Osteoblast (primary cell): ENCODE results near the gene MECP2. TPM values are rescaled to one million over a fixed set of nuclear protein-coding genes. Genes with fewer than 3 reads are reported as not detected.
A peak's percentile ranks its signal among the peaks of the same experiment; 100 is the strongest.

ENCODE experiments used
- DNase-seq: peaks from one replicate; pipeline ENCODE4 v3.0.0; 2011; ENCODE audit warnings: low spot score, mixed read lengths; ENCODE audit not compliant: insufficient read length; ENCODE audit errors: missing footprints
- H2AFZ ChIP-seq: 2 replicates; pipeline ENCODE4 v1.6.0; 2011; ENCODE audit warnings: mild to moderate bottlenecking, low read length
- H3K27ac ChIP-seq: 2 replicates; pipeline ENCODE4 v1.5.1; 2011; ENCODE audit warnings: mild to moderate bottlenecking, low read depth, low read length, moderate library complexity
- H3K27me3 ChIP-seq: 2 replicates; pipeline ENCODE4 v1.6.0; 2012; ENCODE audit warnings: mild to moderate bottlenecking, control low read depth, inconsistent platforms, low read length, moderate library complexity; ENCODE audit not compliant: insufficient read depth
- H3K36me3 ChIP-seq: 2 replicates; pipeline ENCODE4 v1.5.1; 2011; ENCODE audit warnings: mild to moderate bottlenecking, low read length, control low read depth, moderate library complexity; ENCODE audit not compliant: insufficient read depth
- H3K4me1 ChIP-seq: 2 replicates; pipeline ENCODE4 v1.5.1; 2011; ENCODE audit warnings: mild to moderate bottlenecking, low read length, control low read depth, moderate library complexity; ENCODE audit not compliant: insufficient read depth
- H3K4me2 ChIP-seq: 2 replicates; pipeline ENCODE4 v1.6.0; 2011; ENCODE audit warnings: mild to moderate bottlenecking, low read length; ENCODE audit not compliant: insufficient read depth
- H3K4me3 ChIP-seq: fragments of 200-600 bp; sonication (generic); 3 replicates; pipeline ENCODE4 v1.5.1; 2012; ENCODE audit warnings: mild to moderate bottlenecking, low read length, inconsistent platforms; ENCODE audit not compliant: insufficient read depth
- H3K79me2 ChIP-seq: 2 replicates; pipeline ENCODE4 v1.6.0; 2012; ENCODE audit warnings: mild to moderate bottlenecking, low read length, control low read depth, inconsistent platforms; ENCODE audit not compliant: insufficient read depth
- H3K9me3 ChIP-seq: 2 replicates; pipeline ENCODE4 v1.5.1; 2011; ENCODE audit warnings: low read depth, low read length, control low read depth
- H4K20me1 ChIP-seq: 2 replicates; pipeline ENCODE4 v1.6.0; 2012; ENCODE audit warnings: mild to moderate bottlenecking, low read length, control low read depth; ENCODE audit not compliant: insufficient read depth
- CTCF ChIP-seq: IDR thresholded peaks from 2 replicates; pipeline ENCODE4 v1.5.1; 2011; ENCODE audit warnings: mild to moderate bottlenecking, low read depth, low read length, moderate library complexity; ENCODE audit errors: extremely low read depth
- total RNA-seq: library from RNA; depleted of rRNA; stranded (reverse); fragments of >200 nt; gene quantifications from 2 replicates; pipeline ENCODE4 v1.2.3, GENCODE V29; 2012

MECP2 gene
- total RNA-seq, 1 donor = 31.1 TPM

- DNase-seq = peak; percentile 27
- TF ChIP-seq CTCF = no peak
- H3K4me1 ChIP-seq = peaks cover 12% of the 10 kb centered on the region
- H4K20me1 ChIP-seq = no peaks in the 10 kb centered on the region
- H3K79me2 ChIP-seq = peaks cover 5% of the 10 kb centered on the region
- H2AFZ ChIP-seq = no peak overlapping the region
- H3K27me3 ChIP-seq = peaks cover 3% of the 10 kb centered on the region
- peaks cover 11% of the 10 kb centered on the region for H3K36me3 ChIP-seq
- H3K4me2 ChIP-seq = no peak overlapping the region
- no peak overlapping the region for H3K27ac ChIP-seq
- H3K9me3 ChIP-seq = no peaks in the 10 kb centered on the region
- no peak overlapping the region for H3K4me3 ChIP-seq
Measured at GRCh38 chrX:154025230-154025629, 72.3 kb downstream of the MECP2 start.

- Histone ChIP-seq H3K36me3 (peaks cover 8% of the 10 kb centered on the region), H3K4me3 (no peak overlapping the region), H3K4me1 (peaks cover 12% of the 10 kb centered on the region), H3K27me3 (peaks cover 3% of the 10 kb centered on the region), H3K79me2 (peaks cover 7% of the 10 kb centered on the region), H2AFZ (no peak overlapping the region), H3K27ac (no peak overlapping the region), H3K9me3 (no peaks in the 10 kb centered on the region), H3K4me2 (no peak overlapping the region), H4K20me1 (no peaks in the 10 kb centered on the region)
- TF ChIP-seq CTCF = no peak
- DNase-seq = peak; percentile 56
Measured at GRCh38 chrX:154024271-154024670, 73.2 kb downstream of the MECP2 start.

GRCh38 chrX:154023276-154024000 is 74.1 kb downstream of the MECP2 start:
- no peaks in the 10 kb centered on the region for H4K20me1 ChIP-seq
- no peak for TF ChIP-seq CTCF
- no peak overlapping the region for H2AFZ ChIP-seq
- DNase-seq = peak; percentile 64
- H3K27ac ChIP-seq = no peak overlapping the region
- H3K4me3 ChIP-seq = no peak overlapping the region
- peaks cover 3% of the 10 kb centered on the region for H3K27me3 ChIP-seq
- no peak overlapping the region for H3K4me2 ChIP-seq
- H3K79me2 ChIP-seq = peaks cover 15% of the 10 kb centered on the region
- H3K9me3 ChIP-seq = no peaks in the 10 kb centered on the region
- H3K36me3 ChIP-seq = peaks cover 3% of the 10 kb centered on the region
- peaks cover 13% of the 10 kb centered on the region for H3K4me1 ChIP-seq

GRCh38 chrX:154022108-154022507 is 75.4 kb downstream of the MECP2 start:
- no peak for TF ChIP-seq CTCF
- Histone ChIP-seq H3K79me2 (peaks cover 26% of the 10 kb centered on the region), H3K36me3 (peaks cover 9% of the 10 kb centered on the region), H3K4me1 (peaks cover 16% of the 10 kb centered on the region), H3K4me2 (no peak overlapping the region), H3K9me3 (no peaks in the 10 kb centered on the region), H4K20me1 (no peaks in the 10 kb centered on the region), H3K27me3 (peaks cover 3% of the 10 kb centered on the region), H3K27ac (no peak overlapping the region), H2AFZ (no peak overlapping the region), H3K4me3 (no peak overlapping the region)
- peak; percentile 52 for DNase-seq
